GM19467 (cell line): Measurements from ENCODE around the gene BTRC.
"Not testable (repeated sequence)": the region's sequence is repeated elsewhere in the genome, so short reads cannot be mapped to it uniquely, and the experiment has no call there.

ENCODE experiments used
- ATAC-seq: cut with Tn5 transposase; IDR thresholded peaks from one replicate; pipeline ENCODE4 v1.9.1; 2021; ENCODE audit warnings: mild to moderate bottlenecking, moderate library complexity; ENCODE audit not compliant: unreplicated experiment

Gene BTRC

GRCh38 chr10:101353692-101354327 lies at the start of gene BTRC:
Gene BTRC, plus strand, starts transcription at chr10:101354165. Its CDS starts 16 bp downstream, at chr10:101354181.
- peak; percentile 91 for ATAC-seq

- ATAC-seq = no peak
Observed at GRCh38 chr10:101304316-101304715, 49.6 kb upstream of the BTRC start.

- ATAC-seq = no peak
Observed at GRCh38 chr10:101305320-101306241, 48.4 kb upstream of the BTRC start.

GRCh38 chr10:101308051-101308450 lies 45.9 kb upstream of the BTRC start:
- ATAC-seq = no peak

GRCh38 chr10:101310529-101311184 lies 43.3 kb upstream of the BTRC start:
- no peak for ATAC-seq

- ATAC-seq = no peak
Observed at GRCh38 chr10:101311185-101312066, 42.5 kb upstream of the BTRC start.

GRCh38 chr10:101319241-101319915 lies 34.6 kb upstream of the BTRC start:
- no peak for ATAC-seq

GRCh38 chr10:101321073-101321472 lies 32.9 kb upstream of the BTRC start:
- no peak for ATAC-seq

- no peak for ATAC-seq
Observed at GRCh38 chr10:101322266-101323108, 31.5 kb upstream of the BTRC start.

- ATAC-seq = no peak
Observed at GRCh38 chr10:101323495-101323894, 30.5 kb upstream of the BTRC start.

GRCh38 chr10:101327454-101327853 lies 26.5 kb upstream of the BTRC start:
- ATAC-seq = not testable (repeated sequence)

GRCh38 chr10:101329341-101330032 lies 24.5 kb upstream of the BTRC start:
- no peak for ATAC-seq

- no peak for ATAC-seq
Observed at GRCh38 chr10:101330231-101330630, 23.7 kb upstream of the BTRC start.

- ATAC-seq = no peak
Observed at GRCh38 chr10:101330631-101331225, 23.2 kb upstream of the BTRC start.

GRCh38 chr10:101331956-101332355 lies 22.0 kb upstream of the BTRC start:
- no peak for ATAC-seq

GRCh38 chr10:101334259-101334658 lies 19.7 kb upstream of the BTRC start:
- ATAC-seq = not testable (repeated sequence)

- no peak for ATAC-seq
Observed at GRCh38 chr10:101336382-101336781, 17.6 kb upstream of the BTRC start.

GRCh38 chr10:101337836-101338235 lies 16.1 kb upstream of the BTRC start:
- ATAC-seq = no peak
